Measurements from ENCODE around the gene MARK3. TPM values are rescaled to one million over a fixed set of nuclear protein-coding genes. Genes with fewer than 3 reads are reported as not detected.

MARK3 gene
- total RNA-seq, 1 experiment from 2014 or later: 81.9 TPM

DNA sequence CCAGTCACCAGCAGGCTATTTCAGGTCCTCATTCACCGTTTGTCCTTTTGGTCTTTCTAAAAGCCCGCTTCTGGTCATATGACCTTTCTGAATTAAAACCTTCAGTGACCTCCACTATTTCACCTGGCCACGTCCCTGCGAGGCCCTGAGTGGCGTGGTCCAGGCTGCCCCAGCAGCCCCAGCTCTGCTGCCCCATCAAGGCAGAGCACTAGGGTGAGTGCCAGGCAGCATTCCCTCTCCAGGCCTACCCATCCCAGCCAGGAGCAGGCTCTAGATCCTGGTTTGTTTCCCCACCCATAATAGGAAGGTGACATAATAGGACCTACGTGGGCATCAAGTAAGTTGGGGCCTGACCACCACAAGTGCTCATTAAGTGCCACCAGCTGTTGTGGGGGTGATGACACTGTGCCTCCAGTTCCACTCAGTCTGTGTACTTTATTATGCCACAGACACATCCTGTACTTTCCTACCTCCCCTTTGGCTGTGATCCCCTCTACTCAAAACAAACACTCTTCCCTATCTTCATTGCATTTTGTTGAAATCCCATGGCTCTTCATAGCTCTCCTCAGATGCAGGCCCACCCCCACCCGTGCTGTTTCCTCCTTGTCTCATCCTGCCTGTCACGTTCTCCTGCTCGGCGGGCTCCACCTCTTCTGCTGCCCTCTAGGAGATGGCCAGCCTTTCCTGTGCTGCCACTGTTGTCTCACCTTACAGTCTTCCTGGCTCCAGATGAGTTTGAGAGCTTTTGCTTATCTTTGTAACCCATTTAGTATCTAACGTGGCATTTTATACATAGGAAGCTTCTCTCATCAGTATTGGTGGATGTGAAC, 116.0 kb downstream of the MARK3 start:
- Mint-ChIP-seq H3K36me3 (ENCODE audit: insufficient read depth in 1 of 3, low read depth in 3 of 3) (peaks cover 34 to 52% (median 46%) of the 10 kb centered on the region in 3 experiments), H3K9me3 (no peaks in the 10 kb centered on the region), H3K4me3 (no peak overlapping the region), H3K27ac (peak overlapping the region in 2 of 3 experiments; percentile 10 to 13; a peak in 3 of 7 replicates), H3K4me1 (peaks cover 0 to 2% of the 10 kb centered on the region in 2 experiments; a peak in 2 of 4 replicates), H3K27me3 (ENCODE audit: low read depth) (no peaks in the 10 kb centered on the region)
- no peak overlapping the region for H4K8ac ChIP-seq (replicated peaks; ENCODE audit: insufficient read length, low read depth, low read length)
- H3K27me3 ChIP-seq (ENCODE audit: insufficient read depth, low read length): no peaks in the 10 kb centered on the region
- no peaks in the 10 kb centered on the region for H3K23me2 ChIP-seq (ENCODE audit: insufficient read length, low read depth, low read length, poor library complexity, severe bottlenecking)
- no peak overlapping the region for H2BK20ac ChIP-seq (ENCODE audit: low read depth, low read length, poor library complexity, severe bottlenecking)
- no peak overlapping the region for H2AFZ ChIP-seq (ENCODE audit: low read length)
- H3K27ac ChIP-seq (ENCODE audit: insufficient read length, low read depth, low read length): no peak overlapping the region
- no peak overlapping the region for H2BK15ac ChIP-seq (ENCODE audit: low read depth, low read length)
- H2BK12ac ChIP-seq (ENCODE audit: insufficient read length, low read depth, low read length): no peak overlapping the region
- no peak overlapping the region for H3T11ph ChIP-seq (ENCODE audit: low read length)
- no peak overlapping the region for H4K91ac ChIP-seq (ENCODE audit: insufficient read length, low read depth, low read length)
- peak overlapping the region; percentile 3 for H3K9ac ChIP-seq (ENCODE audit: extremely low read depth, insufficient read length, low read length)
- no peaks in the 10 kb centered on the region for H3K79me2 ChIP-seq (ENCODE audit: insufficient read depth, low read length)
- H4K5ac ChIP-seq (ENCODE audit: insufficient read length, low read depth, low read length): no peak overlapping the region
- H3K4ac ChIP-seq (ENCODE audit: low read depth, low read length): no peak overlapping the region
- DNase-seq: no peak
- H2AK5ac ChIP-seq (ENCODE audit: insufficient read length, low read length): no peak overlapping the region
- TF ChIP-seq, protein P1, sequence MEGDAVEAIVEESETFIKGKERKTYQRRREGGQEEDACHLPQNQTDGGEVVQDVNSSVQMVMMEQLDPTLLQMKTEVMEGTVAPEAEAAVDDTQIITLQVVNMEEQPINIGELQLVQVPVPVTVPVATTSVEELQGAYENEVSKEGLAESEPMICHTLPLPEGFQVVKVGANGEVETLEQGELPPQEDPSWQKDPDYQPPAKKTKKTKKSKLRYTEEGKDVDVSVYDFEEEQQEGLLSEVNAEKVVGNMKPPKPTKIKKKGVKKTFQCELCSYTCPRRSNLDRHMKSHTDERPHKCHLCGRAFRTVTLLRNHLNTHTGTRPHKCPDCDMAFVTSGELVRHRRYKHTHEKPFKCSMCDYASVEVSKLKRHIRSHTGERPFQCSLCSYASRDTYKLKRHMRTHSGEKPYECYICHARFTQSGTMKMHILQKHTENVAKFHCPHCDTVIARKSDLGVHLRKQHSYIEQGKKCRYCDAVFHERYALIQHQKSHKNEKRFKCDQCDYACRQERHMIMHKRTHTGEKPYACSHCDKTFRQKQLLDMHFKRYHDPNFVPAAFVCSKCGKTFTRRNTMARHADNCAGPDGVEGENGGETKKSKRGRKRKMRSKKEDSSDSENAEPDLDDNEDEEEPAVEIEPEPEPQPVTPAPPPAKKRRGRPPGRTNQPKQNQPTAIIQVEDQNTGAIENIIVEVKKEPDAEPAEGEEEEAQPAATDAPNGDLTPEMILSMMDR (conservative IDR thresholded peaks at IDR 0.05): no peak
- H4K20me1 ChIP-seq (ENCODE audit: control insufficient read depth, insufficient read depth, insufficient read length): no peaks in the 10 kb centered on the region
- no peak overlapping the region for H3K18ac ChIP-seq (ENCODE audit: insufficient read length, low read depth, low read length)
- no peak overlapping the region; the same call in 1 of the 2 replicates for H3K14ac ChIP-seq (ENCODE audit: insufficient read depth, low read length)
- no peak overlapping the region for H2BK5ac ChIP-seq (ENCODE audit: insufficient read length, low read length)
- H2BK120ac ChIP-seq (ENCODE audit: low read depth, low read length, poor library complexity, severe bottlenecking): no peak overlapping the region
- H3K23ac ChIP-seq (ENCODE audit: insufficient read length, low read depth, low read length): no peak overlapping the region
- no peak overlapping the region for H3K4me2 ChIP-seq (ENCODE audit: insufficient read depth, insufficient read length, low read length)
- H3K4me1 ChIP-seq (ENCODE audit: insufficient read depth, low read length): no peaks in the 10 kb centered on the region
- no peak overlapping the region for H3K56ac ChIP-seq (ENCODE audit: insufficient read length, low read depth, low read length)
- WGBS (ENCODE audit: extremely low coverage, insufficient read length, low lambda C conversion rate): no CpG with 5 or more reads among the region's 11 CpGs
- no peaks in the 10 kb centered on the region for H3K79me1 ChIP-seq (ENCODE audit: insufficient read depth, low read depth, low read length, poor library complexity, severe bottlenecking)
- H3K9me3 ChIP-seq (ENCODE audit: control insufficient read depth, low read depth, low read length): no peaks in the 10 kb centered on the region

Measured in H9 (cell line).